Lower leg skin (tissue), 4 donors: ENCODE results near the gene CACNA1I. TPM values are rescaled to one million over a fixed set of nuclear protein-coding genes. Genes with fewer than 3 reads are reported as not detected.

Experiments
- DNase-seq, 2 donors: peaks; one replicate each; pipeline ENCODE4 v3.0.0-alpha.2; 2019; ENCODE audit warnings: low spot score in 2 of 2
- H3K4me3 ChIP-seq: fragments of 200-600 bp; sonication (generic); 2 replicates; pipeline ENCODE4 v1.5.1; 2017; ENCODE audit warnings: mild to moderate bottlenecking, low read depth; ENCODE audit not compliant: poor library complexity, severe bottlenecking
- POLR2A ChIP-seq, 2 donors: fragments of 450-650 bp; IDR thresholded peaks; one replicate each; pipeline ENCODE4 v1.6.1; 2016 to 2017; ENCODE audit warnings: antibody characterized with exemption in 2 of 2, mild to moderate bottlenecking in 1 of 2, moderate library complexity in 1 of 2
- WGBS, 2 donors: methylation state at CpG; one replicate each; pipeline ENCODE4 v1.1.5; 2018; 5-methylcytosine and 5-hydroxymethylcytosine counted together
- intact Hi-C: fragments of 100-400 bp; cut with DNase I; formaldehyde crosslinking; loops from one replicate; pipeline ENCODE4 v1.15.0; 2023; ENCODE audit warnings: low total_unique reads
- total RNA-seq, 4 donors: library from RNA; depleted of rRNA; stranded (reverse); fragments of >200 nt; gene quantifications; one replicate each; pipeline ENCODE4 v1.1.0, GENCODE V29; 2016
- TF ChIP-seq, protein P1 (sequence below), 3 donors: fragments of 450-650 bp; IDR thresholded peaks; one replicate each; pipeline ENCODE4 v1.5.1; 2016; ENCODE audit warnings: antibody characterized with exemption in 3 of 3, mild to moderate bottlenecking in 3 of 3, moderate library complexity in 2 of 3

The CACNA1I gene
- total RNA-seq, 4 donors from 2014 or later = 0.13 to 0.27 (median 0.21) TPM

DNA sequence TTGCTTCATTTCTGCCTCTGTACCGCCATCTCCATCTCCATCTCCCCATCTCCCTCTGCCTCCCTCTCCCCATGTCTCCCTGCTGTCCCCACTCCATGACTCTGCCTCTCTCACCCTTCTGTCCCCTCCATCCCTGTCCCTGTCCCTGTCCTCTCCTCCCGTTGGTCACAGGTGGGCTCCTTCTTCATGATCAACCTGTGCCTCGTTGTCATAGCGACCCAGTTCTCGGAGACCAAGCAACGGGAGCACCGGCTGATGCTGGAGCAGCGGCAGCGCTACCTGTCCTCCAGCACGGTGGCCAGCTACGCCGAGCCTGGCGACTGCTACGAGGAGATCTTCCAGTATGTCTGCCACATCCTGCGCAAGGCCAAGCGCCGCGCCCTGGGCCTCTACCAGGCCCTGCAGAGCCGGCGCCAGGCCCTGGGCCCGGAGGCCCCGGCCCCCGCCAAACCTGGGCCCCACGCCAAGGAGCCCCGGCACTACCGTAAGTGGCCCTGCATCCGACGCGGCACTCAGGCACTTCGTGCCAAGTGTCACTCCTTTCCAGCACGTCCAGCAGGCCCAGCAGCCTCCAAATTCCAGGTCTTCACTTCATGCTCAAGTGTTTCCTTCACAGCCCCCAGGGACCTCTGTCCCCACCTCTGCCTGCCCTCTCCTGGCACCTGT lies 76.0 kb downstream of the CACNA1I start:
- no peak for TF ChIP-seq POLR2A (IDR thresholded peaks at IDR 0.05)
- TF ChIP-seq, protein P1, sequence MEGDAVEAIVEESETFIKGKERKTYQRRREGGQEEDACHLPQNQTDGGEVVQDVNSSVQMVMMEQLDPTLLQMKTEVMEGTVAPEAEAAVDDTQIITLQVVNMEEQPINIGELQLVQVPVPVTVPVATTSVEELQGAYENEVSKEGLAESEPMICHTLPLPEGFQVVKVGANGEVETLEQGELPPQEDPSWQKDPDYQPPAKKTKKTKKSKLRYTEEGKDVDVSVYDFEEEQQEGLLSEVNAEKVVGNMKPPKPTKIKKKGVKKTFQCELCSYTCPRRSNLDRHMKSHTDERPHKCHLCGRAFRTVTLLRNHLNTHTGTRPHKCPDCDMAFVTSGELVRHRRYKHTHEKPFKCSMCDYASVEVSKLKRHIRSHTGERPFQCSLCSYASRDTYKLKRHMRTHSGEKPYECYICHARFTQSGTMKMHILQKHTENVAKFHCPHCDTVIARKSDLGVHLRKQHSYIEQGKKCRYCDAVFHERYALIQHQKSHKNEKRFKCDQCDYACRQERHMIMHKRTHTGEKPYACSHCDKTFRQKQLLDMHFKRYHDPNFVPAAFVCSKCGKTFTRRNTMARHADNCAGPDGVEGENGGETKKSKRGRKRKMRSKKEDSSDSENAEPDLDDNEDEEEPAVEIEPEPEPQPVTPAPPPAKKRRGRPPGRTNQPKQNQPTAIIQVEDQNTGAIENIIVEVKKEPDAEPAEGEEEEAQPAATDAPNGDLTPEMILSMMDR (IDR thresholded peaks at IDR 0.05) = no peak
- 71 to 83% methylated on average over 31 of the region's 31 CpGs for WGBS, 2 donors
- DNase-seq = no peak
- intact Hi-C loops = no loop called here
- no peak overlapping the region for H3K4me3 ChIP-seq

DNA sequence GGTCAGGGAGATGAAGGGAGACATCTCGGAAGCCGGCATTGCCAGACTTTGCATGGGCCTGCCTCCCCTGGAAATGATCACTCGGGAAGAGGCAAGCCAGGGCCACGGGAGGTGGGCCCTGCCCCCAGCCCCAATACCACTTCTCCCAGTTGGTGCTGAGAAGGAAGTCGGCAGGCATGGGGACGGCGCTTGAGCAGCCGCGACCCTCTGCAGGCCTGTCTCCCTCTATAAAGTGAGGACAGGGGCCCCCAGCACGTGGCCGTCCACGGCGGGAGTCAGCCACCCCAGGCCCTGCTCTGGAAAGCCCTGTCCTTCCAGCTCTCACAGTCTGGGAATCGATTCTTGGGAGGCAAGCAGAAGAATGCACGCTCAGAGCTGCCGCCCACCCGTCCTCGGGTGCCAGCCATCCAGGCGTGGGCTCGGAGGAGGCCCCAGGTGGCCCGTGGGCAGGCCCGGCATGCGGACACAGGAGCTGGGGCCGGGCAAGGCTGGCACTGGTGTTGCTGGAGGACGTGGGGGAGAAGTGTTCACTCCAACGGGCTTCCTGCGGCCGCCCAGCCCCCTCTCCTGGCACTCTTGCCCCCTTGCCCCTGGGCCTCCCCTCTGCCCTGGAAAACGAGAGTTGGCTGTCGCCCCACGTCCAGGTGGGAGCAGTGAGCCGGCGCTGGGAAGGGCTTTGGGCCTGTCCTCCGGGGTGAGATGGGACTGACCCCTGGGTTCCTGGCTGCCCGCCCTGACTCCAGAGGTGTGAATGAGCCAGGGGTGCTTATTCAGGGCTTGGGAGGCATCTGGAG lies 77.5 kb downstream of the CACNA1I start:
- intact Hi-C loops = no loop called here
- WGBS, 2 donors = 72 to 81% methylated on average over 25 to 35 of the region's 35 CpGs
- H3K4me3 ChIP-seq = no peak overlapping the region
- DNase-seq = no peak
- no peak for TF ChIP-seq POLR2A (IDR thresholded peaks at IDR 0.05)
- TF ChIP-seq, protein P1 (IDR thresholded peaks at IDR 0.05) = no peak

DNA sequence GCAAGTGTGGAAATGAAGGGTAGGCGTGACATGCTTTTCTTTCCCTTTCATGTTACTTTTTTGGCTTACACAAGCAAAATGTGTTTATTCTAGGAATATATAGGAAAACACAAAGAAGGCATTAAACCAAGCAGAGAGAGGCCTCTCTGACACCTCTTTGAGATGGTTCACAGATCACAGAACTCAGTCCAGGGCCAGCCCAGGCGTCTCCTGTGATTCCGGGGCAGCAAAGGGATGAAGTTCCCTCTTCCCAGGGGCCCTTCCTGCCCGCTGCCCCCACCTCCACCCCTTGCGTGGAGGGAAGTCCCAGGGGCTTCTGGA lies 78.0 kb downstream of the CACNA1I start:
- intact Hi-C loops = no loop called here
- TF ChIP-seq, protein P1 (IDR thresholded peaks at IDR 0.05) = no peak
- no peak for TF ChIP-seq POLR2A (IDR thresholded peaks at IDR 0.05)
- WGBS, 2 donors = 71 to 87% methylated on average over 4 to 5 of the region's 5 CpGs
- no peak for DNase-seq
- H3K4me3 ChIP-seq = no peak overlapping the region

DNA sequence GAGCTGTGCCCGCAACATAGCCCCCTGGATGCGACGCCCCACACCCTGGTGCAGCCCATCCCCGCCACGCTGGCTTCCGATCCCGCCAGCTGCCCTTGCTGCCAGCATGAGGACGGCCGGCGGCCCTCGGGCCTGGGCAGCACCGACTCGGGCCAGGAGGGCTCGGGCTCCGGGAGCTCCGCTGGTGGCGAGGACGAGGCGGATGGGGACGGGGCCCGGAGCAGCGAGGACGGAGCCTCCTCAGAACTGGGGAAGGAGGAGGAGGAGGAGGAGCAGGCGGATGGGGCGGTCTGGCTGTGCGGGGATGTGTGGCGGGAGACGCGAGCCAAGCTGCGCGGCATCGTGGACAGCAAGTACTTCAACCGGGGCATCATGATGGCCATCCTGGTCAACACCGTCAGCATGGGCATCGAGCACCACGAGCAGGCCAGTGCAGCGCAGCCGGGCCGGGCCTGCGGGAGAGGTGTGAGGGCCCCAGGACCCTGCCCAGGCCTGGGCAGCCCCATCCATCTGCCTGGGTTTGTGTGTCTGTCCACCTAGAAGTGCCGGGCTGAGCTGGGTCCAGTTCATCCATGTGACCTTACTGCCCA lies 79.0 kb downstream of the CACNA1I start:
- TF ChIP-seq, protein P1 (IDR thresholded peaks at IDR 0.05) = no peak
- 95 to 97% methylated on average over 32 to 35 of the region's 41 CpGs for WGBS, 2 donors
- no peak for DNase-seq
- H3K4me3 ChIP-seq = no peak overlapping the region
- intact Hi-C loops = no loop called here

DNA sequence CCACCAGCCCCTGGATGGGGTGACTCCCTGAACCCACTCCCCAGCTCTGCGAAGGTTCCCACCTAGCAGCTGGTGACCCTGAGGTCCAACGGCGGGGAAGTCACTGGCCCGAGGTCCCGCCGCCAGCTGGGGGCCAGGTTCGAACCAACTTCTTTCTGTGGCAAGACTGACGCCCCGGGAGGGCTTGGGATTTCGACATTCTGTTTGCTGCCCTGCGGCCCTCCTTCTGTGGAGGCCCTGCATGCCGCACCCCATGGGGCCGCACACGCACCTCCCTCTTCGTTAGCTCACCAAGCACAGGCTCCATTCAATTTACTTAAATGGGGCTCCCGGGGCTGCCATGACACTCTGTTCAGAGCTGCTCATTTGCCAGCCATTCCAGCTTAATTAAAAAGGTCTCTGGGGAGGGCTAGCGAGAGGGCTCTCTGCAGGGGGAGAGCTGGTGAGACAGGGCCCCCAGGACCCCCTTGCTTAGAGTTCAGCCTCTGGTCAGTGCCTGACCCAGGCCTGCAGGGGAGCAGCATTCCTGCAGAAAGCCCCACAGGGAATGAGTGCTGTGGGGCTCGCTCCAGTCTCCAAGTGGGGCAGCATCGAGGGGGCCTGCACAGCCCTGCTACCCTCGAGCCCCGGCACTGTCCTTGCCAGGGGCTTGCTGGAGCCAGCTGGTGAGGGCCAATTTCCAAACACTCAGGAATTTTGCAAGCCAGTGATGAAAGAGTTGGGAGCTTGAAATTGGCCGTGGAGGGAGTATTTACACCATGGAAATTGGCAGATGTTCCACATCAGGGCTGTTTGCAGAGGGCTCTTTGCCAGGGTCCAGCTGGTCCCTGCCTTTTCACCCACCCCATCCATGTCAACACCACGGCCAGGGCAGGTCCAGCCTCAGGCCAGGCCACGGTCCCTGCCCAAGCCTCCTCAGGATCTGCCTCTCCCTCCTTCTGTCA lies 80.8 kb downstream of the CACNA1I start:
- TF ChIP-seq, protein P1 (IDR thresholded peaks at IDR 0.05) = no peak
- intact Hi-C loops = no loop called here
- 69% methylated on average over 17 to 18 of the region's 24 CpGs for WGBS, 2 donors

More for the DNA sequence above, 80.8 kb downstream of the CACNA1I start:
- H3K4me3 ChIP-seq = no peak overlapping the region
- no peak for DNase-seq
